ENCODE measurements around the gene ZNF266. TPM values are rescaled to one million over a fixed set of nuclear protein-coding genes. Genes with fewer than 3 reads are reported as not detected.

The ZNF266 gene
- total RNA-seq, 4 donors from 2014 or later: 19.1 to 34.4 (median 29.8) TPM

- TF ChIP-seq POLR2A (IDR thresholded peaks at IDR 0.05) (no peak), CTCF (IDR thresholded peaks at IDR 0.05) (no peak)
- intact Hi-C loops (cut with DNase I; ENCODE audit: low total_unique reads): no loop called here
- no peak for DNase-seq (ENCODE audit: low spot score in 2 of 2)
- 82 to 84% methylated on average over 13 of the region's 13 CpGs for WGBS, 2 donors
- H3K4me3 ChIP-seq (ENCODE audit: low read depth, poor library complexity, severe bottlenecking): no peak overlapping the region
Observed at GRCh38 chr19:9456018-9456689, 20.8 kb upstream of the ZNF266 start.

GRCh38 chr19:9453953-9454352, 18.6 kb upstream of the ZNF266 start:
- DNase-seq (ENCODE audit: low spot score in 2 of 2): no peak
- intact Hi-C loops (cut with DNase I; ENCODE audit: low total_unique reads): no loop called here
- H3K4me3 ChIP-seq (ENCODE audit: low read depth, poor library complexity, severe bottlenecking): no peak overlapping the region
- WGBS, 2 donors: 92 to 98% methylated on average over 4 of the region's 4 CpGs
- TF ChIP-seq CTCF (IDR thresholded peaks at IDR 0.05) (no peak), POLR2A (IDR thresholded peaks at IDR 0.05) (no peak)

- DNase-seq (ENCODE audit: low spot score in 2 of 2): no peak
- no peak overlapping the region for H3K4me3 ChIP-seq (ENCODE audit: low read depth, poor library complexity, severe bottlenecking)
- intact Hi-C loops (cut with DNase I; ENCODE audit: low total_unique reads): no loop called here
- TF ChIP-seq POLR2A (IDR thresholded peaks at IDR 0.05) (no peak), CTCF (IDR thresholded peaks at IDR 0.05) (no peak)
- 93 to 94% methylated on average over 1 of the region's 1 CpG for WGBS, 2 donors
Observed at GRCh38 chr19:9445037-9445436, 9.7 kb upstream of the ZNF266 start.

GRCh38 chr19:9436358-9436757, 985 bp upstream of the ZNF266 start:
- WGBS, 2 donors: 72 to 81% methylated on average over 4 of the region's 4 CpGs
- DNase-seq (ENCODE audit: low spot score in 2 of 2): no peak
- H3K4me3 ChIP-seq (ENCODE audit: low read depth, poor library complexity, severe bottlenecking): no peak overlapping the region
- intact Hi-C loops (cut with DNase I; ENCODE audit: low total_unique reads): no loop called here
- no peak for TF ChIP-seq CTCF (IDR thresholded peaks at IDR 0.05)

GRCh38 chr19:9431475-9431874, 3.9 kb downstream of the ZNF266 start:
- WGBS, 2 donors: 86 to 93% methylated on average over 6 to 7 of the region's 7 CpGs
- TF ChIP-seq POLR2A (IDR thresholded peaks at IDR 0.05) (no peak), CTCF (IDR thresholded peaks at IDR 0.05) (no peak)
- no peak for DNase-seq (ENCODE audit: low spot score in 2 of 2)
- no peak overlapping the region for H3K4me3 ChIP-seq (ENCODE audit: low read depth, poor library complexity, severe bottlenecking)
- intact Hi-C loops (cut with DNase I; ENCODE audit: low total_unique reads): no loop called here

- TF ChIP-seq POLR2A (IDR thresholded peaks at IDR 0.05) (no peak), CTCF (IDR thresholded peaks at IDR 0.05) (no peak)
- 89 to 95% methylated on average over 1 of the region's 1 CpG for WGBS, 2 donors
- DNase-seq (ENCODE audit: low spot score in 2 of 2): no peak
- intact Hi-C loops (cut with DNase I; ENCODE audit: low total_unique reads): no loop called here
- H3K4me3 ChIP-seq (ENCODE audit: low read depth, poor library complexity, severe bottlenecking): no peak overlapping the region
Observed at GRCh38 chr19:9430444-9430843, 4.9 kb downstream of the ZNF266 start.

All from lower leg skin (tissue), 4 donors.